B cell (primary cell): ENCODE results near the gene SLC6A7.

ENCODE experiments used
- CTCF ChIP-seq: fragments of 200-600 bp; IDR thresholded peaks from one replicate; pipeline ENCODE4 v1.8.0; 2022; ENCODE audit warnings: antibody characterized with exemption, mild to moderate bottlenecking
- EZH2 ChIP-seq: IDR thresholded peaks from 2 replicates; pipeline ENCODE4 v1.6.1; 2012; ENCODE audit warnings: borderline replicate concordance, low read depth, mild to moderate bottlenecking, moderate library complexity, low read length; ENCODE audit not compliant: insufficient read depth, poor library complexity, severe bottlenecking

- no peak for TF ChIP-seq CTCF
- no peak for TF ChIP-seq EZH2
These were observed 22.0 kb upstream of the SLC6A7 start for GRCh38 chr5:150167908-150168307.
